Activated T-cell treated with anti-CD3 and anti-CD28 coated beads, Interleukin-2, amount 50 U/mL, for 24 hours (primary cell): ENCODE measurements around the gene RESP18.

Experiments used
- DNase-seq: peaks from one replicate; pipeline ENCODE4 v3.0.0-alpha.2; 2020
- H3K27ac Mint-ChIP-seq: 2 replicates; pipeline ENCODE4 v1.8.0; 2020; ENCODE audit warnings: mild to moderate bottlenecking, mixed read lengths
- H3K27me3 Mint-ChIP-seq: 2 replicates; pipeline ENCODE4 v1.8.0; 2020; ENCODE audit warnings: mixed read lengths
- H3K36me3 Mint-ChIP-seq: 2 replicates; pipeline ENCODE4 v1.8.0; 2020; ENCODE audit warnings: low read depth, mixed read lengths
- H3K4me1 Mint-ChIP-seq: 2 replicates; pipeline ENCODE4 v1.8.0; 2020; ENCODE audit warnings: low read depth, mixed read lengths
- H3K4me3 Mint-ChIP-seq: 2 replicates; pipeline ENCODE4 v1.8.0; 2020; ENCODE audit warnings: mild to moderate bottlenecking, moderate library complexity, mixed read lengths
- H3K9me3 Mint-ChIP-seq: 2 replicates; pipeline ENCODE4 v1.8.0; 2020; ENCODE audit warnings: mixed read lengths

RESP18 gene

DNA sequence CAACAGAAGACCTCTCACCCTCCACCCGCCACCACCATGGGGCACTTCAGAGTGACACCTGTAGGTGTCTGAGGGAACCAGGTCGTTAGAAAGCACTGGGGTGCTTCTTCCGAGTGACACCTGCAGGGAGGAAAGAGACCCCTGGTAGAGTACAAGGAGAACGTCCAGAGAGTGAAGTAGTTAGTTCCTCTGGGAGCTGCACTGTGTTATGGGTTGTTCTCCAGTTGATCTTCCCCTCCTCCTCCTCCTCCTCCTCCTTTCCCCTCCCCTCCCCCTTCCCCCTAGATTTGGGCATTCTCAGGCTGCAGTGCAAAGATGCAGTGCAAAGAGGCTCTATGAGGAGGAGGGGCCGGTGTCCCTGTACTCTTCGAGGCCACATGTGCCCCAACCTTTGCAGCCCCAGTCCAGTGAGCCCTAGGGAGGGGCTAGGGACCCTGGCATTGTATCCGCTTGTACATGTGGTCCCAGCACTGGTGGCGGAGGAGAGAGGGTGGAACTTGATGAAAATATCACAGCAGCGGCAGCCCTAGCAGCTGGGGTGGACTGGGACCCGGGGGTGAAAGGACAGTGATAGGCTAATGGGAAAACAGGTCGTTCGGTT, 52.5 kb downstream of the RESP18 start:
- Mint-ChIP-seq H3K36me3 (peaks cover 45% of the 10 kb centered on the region), H3K4me1 (peaks cover 43% of the 10 kb centered on the region), H3K27ac (peak overlapping the region; percentile 95), H3K9me3 (no peaks in the 10 kb centered on the region), H3K4me3 (peak overlapping the region; percentile 86), H3K27me3 (no peaks in the 10 kb centered on the region)
- no peak for DNase-seq

DNA sequence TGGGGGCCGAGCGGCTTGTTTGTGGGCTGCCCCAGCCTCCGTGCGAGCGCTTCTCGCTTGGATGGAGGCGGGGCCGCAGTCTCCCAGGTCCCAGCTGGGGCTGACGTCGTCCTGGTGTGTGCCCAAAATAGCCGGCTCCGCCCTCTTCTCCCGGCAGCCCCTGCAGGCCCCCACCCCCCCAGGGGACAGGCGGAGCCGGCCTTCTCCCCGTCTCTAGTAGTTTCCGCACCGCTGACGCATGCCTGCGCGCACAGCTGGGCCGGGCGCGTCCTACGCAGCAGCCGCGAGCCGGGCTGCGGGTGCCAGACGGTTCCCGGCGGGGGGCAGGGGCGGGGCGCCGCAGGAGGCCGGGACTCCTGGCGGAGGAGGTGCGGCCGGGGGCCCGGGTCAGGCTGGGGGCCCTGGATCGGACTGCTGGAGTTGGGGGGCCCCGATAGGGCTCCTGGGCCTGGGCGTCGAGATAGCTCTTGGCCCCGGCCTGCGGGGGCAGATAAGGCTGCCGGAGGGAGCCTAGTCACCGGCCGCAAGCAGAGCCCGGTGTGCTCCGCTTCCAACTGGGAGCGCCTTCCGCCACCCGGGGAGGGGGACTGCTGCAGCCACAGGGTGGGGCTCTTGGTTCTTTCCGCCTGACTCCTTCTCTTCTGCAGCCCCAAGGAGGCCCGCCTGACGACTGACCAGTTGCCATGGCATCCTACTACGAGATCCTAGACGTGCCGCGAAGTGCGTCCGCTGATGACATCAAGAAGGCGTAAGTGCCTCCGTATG, 53.2 kb downstream of the RESP18 start, which contains the start of gene DNAJB2:
TSS of gene DNAJB2 (plus strand) at position 216 of the 765 bp plus-strand sequence. CDS start at position 684, 468 bp downstream.
- H3K4me3 Mint-ChIP-seq: peak within 1 kb of the TSS; percentile 86
- H3K9me3 Mint-ChIP-seq: no peaks in the 10 kb centered on the region
- DNase-seq: peak; percentile 99
- H3K36me3 Mint-ChIP-seq: peaks cover 41% of the 10 kb centered on the region
- H3K27me3 Mint-ChIP-seq: no peaks in the 10 kb centered on the region
- H3K4me1 Mint-ChIP-seq: peaks cover 43% of the 10 kb centered on the region
- H3K27ac Mint-ChIP-seq: peak within 1 kb of the TSS; percentile 96

DNA sequence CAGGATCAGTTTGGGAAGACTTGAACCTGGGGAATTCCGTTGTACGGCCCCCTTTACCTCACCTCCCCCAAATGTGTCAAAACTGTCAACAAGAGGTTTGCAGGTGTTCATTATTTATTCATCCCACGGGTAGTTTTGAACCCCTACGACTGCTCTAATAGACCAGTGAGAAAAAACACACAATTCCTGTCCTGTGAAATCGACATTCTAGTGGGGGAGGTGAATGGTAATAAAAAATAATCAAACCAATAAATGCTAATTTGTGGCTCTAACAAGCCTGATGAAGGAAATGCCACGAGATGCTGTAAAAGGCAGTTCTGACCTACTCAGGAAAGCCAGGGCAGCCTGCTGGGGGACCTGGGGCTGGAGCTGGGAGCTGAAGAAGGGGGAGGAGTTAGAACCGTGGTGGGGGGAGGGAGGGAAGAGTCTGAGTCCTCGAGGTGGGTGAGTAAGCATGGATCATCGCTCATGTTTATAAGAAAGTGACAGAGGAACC, 53.8 kb downstream of the RESP18 start:
- peak overlapping the region; percentile 96 for H3K27ac Mint-ChIP-seq
- no peaks in the 10 kb centered on the region for H3K27me3 Mint-ChIP-seq
- H3K36me3 Mint-ChIP-seq: peaks cover 35% of the 10 kb centered on the region
- H3K9me3 Mint-ChIP-seq: no peaks in the 10 kb centered on the region
- DNase-seq: no peak
- peak overlapping the region; percentile 86 for H3K4me3 Mint-ChIP-seq
- peaks cover 42% of the 10 kb centered on the region for H3K4me1 Mint-ChIP-seq

DNA sequence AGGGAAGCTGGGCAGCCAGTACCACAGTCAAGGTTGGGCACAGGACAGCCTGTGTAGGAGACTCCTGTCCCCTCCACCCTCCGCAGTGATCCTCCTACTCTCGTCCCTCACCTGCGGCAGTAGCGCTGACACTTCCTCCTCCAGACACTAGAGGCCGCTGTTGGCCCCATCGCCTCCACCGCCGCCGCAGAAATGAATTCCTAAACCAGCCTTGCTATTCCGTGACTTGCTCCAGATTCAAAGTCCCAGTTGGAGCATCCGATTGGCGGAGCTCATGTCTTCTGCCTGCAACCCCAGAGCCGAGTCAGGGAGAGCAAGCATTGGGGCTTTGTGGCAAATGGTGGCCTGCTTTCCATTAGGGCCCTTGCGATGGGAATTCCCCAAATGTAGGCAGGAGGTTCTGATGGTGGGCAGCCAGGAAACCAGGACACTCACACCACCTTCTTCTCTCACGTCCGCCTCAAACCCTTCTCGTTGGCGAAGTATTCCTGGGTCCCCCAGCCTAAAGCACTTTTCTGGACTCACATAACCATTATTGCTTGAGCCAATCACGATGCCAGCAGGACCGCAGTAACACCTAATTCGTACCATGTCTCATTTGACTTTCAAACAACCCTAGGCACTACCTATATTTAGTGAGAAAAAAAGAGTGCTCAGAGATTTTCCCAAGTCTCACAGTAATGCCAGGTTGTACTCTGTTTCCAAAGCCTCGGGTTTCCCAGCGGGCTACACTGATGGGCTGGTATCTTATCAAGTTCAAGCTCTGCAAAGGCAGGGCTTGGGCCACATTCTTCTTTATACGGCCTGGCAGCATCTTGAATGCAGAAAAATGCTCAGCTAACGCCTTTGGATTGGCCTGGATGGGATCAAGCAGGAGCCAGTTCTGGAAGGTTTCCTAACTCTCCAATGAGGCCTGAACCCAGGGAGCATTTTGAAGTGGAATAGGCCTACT, 54.6 kb downstream of the RESP18 start:
- Mint-ChIP-seq H3K4me1 (peaks cover 41% of the 10 kb centered on the region), H3K4me3 (peak overlapping the region; percentile 86), H3K36me3 (peaks cover 28% of the 10 kb centered on the region), H3K27ac (peak overlapping the region; percentile 96), H3K27me3 (no peaks in the 10 kb centered on the region), H3K9me3 (no peaks in the 10 kb centered on the region)
- peak; percentile 88 for DNase-seq
